ENCODE measurements around the gene SPSB2.
"Not testable (repeated sequence)": the region's sequence is repeated elsewhere in the genome, so short reads cannot be mapped to it uniquely, and the experiment has no call there.

SPSB2 gene

DNA sequence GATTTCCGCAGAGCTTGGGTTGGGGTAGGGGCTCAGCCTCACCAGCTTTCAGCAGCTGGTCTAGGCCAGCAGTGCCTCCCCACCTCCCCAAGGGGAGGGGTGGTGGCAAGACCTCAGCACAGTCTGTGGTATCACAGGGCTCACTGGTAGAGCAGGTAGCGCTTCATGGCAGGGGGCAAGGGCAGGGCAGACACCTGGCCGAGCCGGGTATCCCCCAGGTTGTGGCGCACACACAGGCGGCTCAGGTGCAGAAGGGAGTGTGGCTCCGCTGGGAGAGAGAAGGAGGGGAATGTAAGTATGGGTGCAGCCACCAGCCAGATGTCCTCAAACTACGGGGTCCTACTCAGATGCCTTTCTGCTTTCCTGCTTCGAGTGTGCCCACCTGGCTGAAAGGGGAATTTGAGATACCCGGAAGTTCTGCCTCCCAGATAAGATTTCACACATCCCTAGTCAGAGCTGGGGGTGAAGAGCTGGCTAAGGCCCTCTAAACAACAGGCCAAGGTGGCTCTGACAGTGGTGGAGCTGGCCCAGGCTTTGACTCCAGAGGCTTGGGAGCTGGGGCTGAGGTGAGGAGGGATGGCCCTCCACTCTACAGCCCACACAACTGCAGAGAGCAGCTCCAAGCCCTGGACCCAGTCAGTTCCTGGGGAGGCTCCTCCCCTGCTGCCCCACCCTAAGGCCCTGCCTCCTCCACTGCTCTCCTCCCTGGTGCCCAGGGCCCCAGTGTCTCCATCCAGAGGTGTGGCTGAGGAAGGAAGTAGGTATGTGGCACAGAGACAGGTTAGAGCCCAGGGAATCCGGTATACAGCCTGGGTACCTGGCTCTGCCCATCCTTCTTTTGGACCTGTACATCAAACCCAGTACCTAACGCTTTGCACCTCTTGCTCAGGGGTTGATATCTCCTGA is 1.8 kb downstream of the SPSB2 start:
- Histone ChIP-seq H3K36me3 (ENCODE audit: control insufficient read depth, low read length) (peaks cover 69% of the 10 kb centered on the region), H3K27ac (ENCODE audit: low read depth, low read length) (peak overlapping the region; percentile 42), H4K20me1 (ENCODE audit: control insufficient read depth, insufficient read depth, low read depth, low read length) (peaks cover 24% of the 10 kb centered on the region), H3K4me3 (ENCODE audit: low read length) (peak overlapping the region; percentile 78), H3K27me3 (ENCODE audit: control insufficient read depth, low read length) (no peaks in the 10 kb centered on the region; the same call in 1 of the 2 replicates), H3F3A (ENCODE audit: control insufficient read depth, insufficient read depth) (peaks cover 34% of the 10 kb centered on the region), H3K4me1 (ENCODE audit: control insufficient read depth, low read length) (peaks cover 55% of the 10 kb centered on the region), H3K9me2 (replicated peaks; ENCODE audit: control insufficient read depth, low read length) (no peaks in the 10 kb centered on the region), H3K79me2 (ENCODE audit: control insufficient read depth, low read length) (peaks cover 40% of the 10 kb centered on the region), H3K9me3 (ENCODE audit: control insufficient read depth, insufficient read depth, low read length) (no peaks in the 10 kb centered on the region), H3K4me2 (ENCODE audit: low read length) (peak overlapping the region; percentile 88)
- TF ChIP-seq CTCF (IDR thresholded peaks at IDR 0.05; ENCODE audit: low read depth, low read length, poor library complexity, severe bottlenecking) (no peak), EZH2phosphoT487 (IDR thresholded peaks at IDR 0.05; ENCODE audit: borderline replicate concordance, low read length) (no peak)

DNA sequence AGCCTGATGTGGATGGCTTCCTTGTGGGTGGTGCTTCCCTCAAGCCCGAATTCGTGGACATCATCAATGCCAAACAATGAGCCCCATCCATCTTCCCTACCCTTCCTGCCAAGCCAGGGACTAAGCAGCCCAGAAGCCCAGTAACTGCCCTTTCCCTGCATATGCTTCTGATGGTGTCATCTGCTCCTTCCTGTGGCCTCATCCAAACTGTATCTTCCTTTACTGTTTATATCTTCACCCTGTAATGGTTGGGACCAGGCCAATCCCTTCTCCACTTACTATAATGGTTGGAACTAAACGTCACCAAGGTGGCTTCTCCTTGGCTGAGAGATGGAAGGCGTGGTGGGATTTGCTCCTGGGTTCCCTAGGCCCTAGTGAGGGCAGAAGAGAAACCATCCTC is 2.8 kb downstream of the SPSB2 start:
- H3K4me3 ChIP-seq (ENCODE audit: low read length); H3K27me3 ChIP-seq (ENCODE audit: control insufficient read depth, low read length); H3K9me3 ChIP-seq (ENCODE audit: control insufficient read depth, insufficient read depth, low read length); H3K27ac ChIP-seq (ENCODE audit: low read depth, low read length); H3K9me2 ChIP-seq (replicated peaks; ENCODE audit: control insufficient read depth, low read length): not testable (repeated sequence)
- Histone ChIP-seq H3K79me2 (ENCODE audit: control insufficient read depth, low read length) (peaks cover 40% of the 10 kb centered on the region), H3F3A (ENCODE audit: control insufficient read depth, insufficient read depth) (peaks cover 34% of the 10 kb centered on the region), H4K20me1 (ENCODE audit: control insufficient read depth, insufficient read depth, low read depth, low read length) (peaks cover 24% of the 10 kb centered on the region), H3K36me3 (ENCODE audit: control insufficient read depth, low read length) (peaks cover 76% of the 10 kb centered on the region), H3K4me1 (ENCODE audit: control insufficient read depth, low read length) (peaks cover 56% of the 10 kb centered on the region), H3K4me2 (ENCODE audit: low read length) (peak overlapping the region; percentile 88; the same call in 1 of the 2 replicates)

DNA sequence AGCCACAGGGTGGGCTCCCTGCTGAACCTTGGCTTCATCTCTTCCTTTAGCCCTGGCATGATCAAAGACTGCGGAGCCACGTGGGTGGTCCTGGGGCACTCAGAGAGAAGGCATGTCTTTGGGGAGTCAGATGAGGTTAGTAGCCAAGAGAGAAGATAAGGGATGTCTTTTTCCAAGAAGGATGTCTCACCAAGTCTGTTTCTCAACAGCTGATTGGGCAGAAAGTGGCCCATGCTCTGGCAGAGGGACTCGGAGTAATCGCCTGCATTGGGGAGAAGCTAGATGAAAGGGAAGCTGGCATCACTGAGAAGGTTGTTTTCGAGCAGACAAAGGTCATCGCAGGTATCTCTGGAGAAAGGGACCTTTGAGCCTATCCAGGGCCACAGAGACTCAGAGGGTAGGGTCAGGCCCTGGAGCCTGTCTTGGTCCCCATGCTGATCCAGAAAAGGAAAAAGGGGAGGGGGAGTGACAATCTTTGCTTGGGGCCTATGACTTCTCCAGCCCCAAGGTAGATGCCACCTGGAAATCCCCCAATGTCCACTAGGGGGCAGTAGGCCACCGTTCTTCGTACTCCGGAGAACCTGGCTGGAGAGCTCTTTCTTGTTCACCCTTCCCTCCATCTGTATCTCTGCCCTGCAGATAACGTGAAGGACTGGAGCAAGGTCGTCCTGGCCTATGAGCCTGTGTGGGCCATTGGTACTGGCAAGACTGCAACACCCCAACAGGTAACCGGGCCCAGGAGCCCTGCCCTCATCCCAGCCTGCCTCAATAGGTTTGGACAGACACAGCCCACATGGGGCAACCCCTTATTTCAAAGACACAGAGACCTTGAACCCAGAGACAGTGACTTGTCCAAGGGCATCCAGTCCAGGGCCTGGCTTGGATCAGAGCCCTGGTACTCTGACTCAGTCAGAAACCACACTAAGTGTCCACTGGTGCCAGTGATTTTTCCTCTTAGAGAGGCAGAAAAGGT is 3.8 kb downstream of the SPSB2 start:
- peak overlapping the region; percentile 85 for H3K27ac ChIP-seq (ENCODE audit: low read depth, low read length)
- H3K4me1 ChIP-seq (ENCODE audit: control insufficient read depth, low read length), result peaks cover 56% of the 10 kb centered on the region

More for the DNA sequence above, 3.8 kb downstream of the SPSB2 start:
- Histone ChIP-seq H3K27me3 (ENCODE audit: control insufficient read depth, low read length) (no peaks in the 10 kb centered on the region; the same call in 1 of the 2 replicates), H3K36me3 (ENCODE audit: control insufficient read depth, low read length) (peaks cover 78% of the 10 kb centered on the region), H3F3A (ENCODE audit: control insufficient read depth, insufficient read depth) (peaks cover 34% of the 10 kb centered on the region), H3K4me2 (ENCODE audit: low read length) (peak overlapping the region; percentile 88), H3K9me3 (ENCODE audit: control insufficient read depth, insufficient read depth, low read length) (no peaks in the 10 kb centered on the region), H4K20me1 (ENCODE audit: control insufficient read depth, insufficient read depth, low read depth, low read length) (peaks cover 24% of the 10 kb centered on the region), H3K9me2 (replicated peaks; ENCODE audit: control insufficient read depth, low read length) (no peaks in the 10 kb centered on the region), H3K4me3 (ENCODE audit: low read length) (peak overlapping the region; percentile 99), H3K79me2 (ENCODE audit: control insufficient read depth, low read length) (peaks cover 40% of the 10 kb centered on the region)
- TF ChIP-seq CTCF (IDR thresholded peaks at IDR 0.05; ENCODE audit: low read depth, low read length, poor library complexity, severe bottlenecking) (peak; percentile 83), EZH2phosphoT487 (IDR thresholded peaks at IDR 0.05; ENCODE audit: borderline replicate concordance, low read length) (no peak)
